HL-60 (cell line): ENCODE measurements around the gene TOX2.

Experiments
- DNase-seq, 2 experiments: peaks; one replicate each; pipeline ENCODE4 v3.0.0-alpha.2; 2010 to 2020; ENCODE audit warnings: low read depth in 1 of 2, low spot score in 1 of 2
- H3K27ac ChIP-seq: fragments of 250-450 bp; sonication (Bioruptor Pico); replicated peaks from 2 replicates; pipeline ENCODE4 v1.5.1; 2020; ENCODE audit warnings: mild to moderate bottlenecking, moderate library complexity
- H3K27me3 ChIP-seq: fragments of 250-450 bp; sonication (Bioruptor Pico); 2 replicates; pipeline ENCODE4 v1.5.1; 2021; ENCODE audit warnings: mild to moderate bottlenecking, moderate library complexity; ENCODE audit not compliant: insufficient read depth, poor library complexity, severe bottlenecking
- H3K4me3 ChIP-seq: replicated peaks from 2 replicates; pipeline ENCODE4 v1.5.1; 2011; ENCODE audit warnings: mild to moderate bottlenecking, control low read depth, low read length; ENCODE audit not compliant: insufficient read depth
- CTCF ChIP-seq: IDR thresholded peaks from one replicate; pipeline ENCODE4 v1.5.1; 2011; ENCODE audit warnings: low read length, control low read depth, inconsistent platforms; ENCODE audit not compliant: insufficient read depth
- GABPA ChIP-seq: IDR thresholded peaks from 2 replicates; pipeline ENCODE4 v1.6.1; 2012; ENCODE audit warnings: low read depth
- POLR2AphosphoS5 ChIP-seq: IDR thresholded peaks from 2 replicates; pipeline ENCODE4 v1.6.1; 2012; ENCODE audit warnings: low read depth
- SPI1 ChIP-seq: IDR thresholded peaks from 2 replicates; pipeline ENCODE4 v1.6.1; 2012; ENCODE audit warnings: low read depth, mild to moderate bottlenecking, borderline replicate concordance
- TF ChIP-seq, protein P1 (sequence below): IDR thresholded peaks from 2 replicates; pipeline ENCODE4 v1.6.1; 2012; ENCODE audit warnings: low read depth; ENCODE audit not compliant: insufficient replicate concordance

The TOX2 gene

DNA sequence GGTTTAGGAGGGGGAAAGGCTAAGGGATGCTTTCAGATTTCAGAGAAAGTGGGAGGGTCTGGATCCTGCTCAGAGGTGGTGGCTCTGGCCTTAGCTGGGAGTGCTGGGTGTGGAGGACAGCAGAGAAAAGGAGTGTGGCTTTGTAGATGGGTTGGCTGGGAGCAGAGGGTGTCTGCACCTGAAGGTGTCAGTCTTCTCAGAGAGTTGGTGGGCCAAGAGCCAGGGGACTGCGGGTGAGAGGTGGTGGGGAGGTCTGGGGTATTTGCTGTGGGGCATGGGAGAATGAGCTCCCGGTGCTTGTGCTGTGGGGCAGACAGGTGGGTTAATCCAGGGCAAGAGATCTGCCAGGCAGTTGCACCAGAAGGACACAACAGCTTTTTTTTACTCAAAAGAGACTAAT, 67.4 kb downstream of the TOX2 start:
- Histone ChIP-seq H3K27me3 (no peaks in the 10 kb centered on the region), H3K27ac (no peak overlapping the region), H3K4me3 (no peak overlapping the region)
- TF ChIP-seq POLR2AphosphoS5 (no peak), SPI1 (no peak), GABPA (no peak), CTCF (no peak)
- TF ChIP-seq, protein P1, sequence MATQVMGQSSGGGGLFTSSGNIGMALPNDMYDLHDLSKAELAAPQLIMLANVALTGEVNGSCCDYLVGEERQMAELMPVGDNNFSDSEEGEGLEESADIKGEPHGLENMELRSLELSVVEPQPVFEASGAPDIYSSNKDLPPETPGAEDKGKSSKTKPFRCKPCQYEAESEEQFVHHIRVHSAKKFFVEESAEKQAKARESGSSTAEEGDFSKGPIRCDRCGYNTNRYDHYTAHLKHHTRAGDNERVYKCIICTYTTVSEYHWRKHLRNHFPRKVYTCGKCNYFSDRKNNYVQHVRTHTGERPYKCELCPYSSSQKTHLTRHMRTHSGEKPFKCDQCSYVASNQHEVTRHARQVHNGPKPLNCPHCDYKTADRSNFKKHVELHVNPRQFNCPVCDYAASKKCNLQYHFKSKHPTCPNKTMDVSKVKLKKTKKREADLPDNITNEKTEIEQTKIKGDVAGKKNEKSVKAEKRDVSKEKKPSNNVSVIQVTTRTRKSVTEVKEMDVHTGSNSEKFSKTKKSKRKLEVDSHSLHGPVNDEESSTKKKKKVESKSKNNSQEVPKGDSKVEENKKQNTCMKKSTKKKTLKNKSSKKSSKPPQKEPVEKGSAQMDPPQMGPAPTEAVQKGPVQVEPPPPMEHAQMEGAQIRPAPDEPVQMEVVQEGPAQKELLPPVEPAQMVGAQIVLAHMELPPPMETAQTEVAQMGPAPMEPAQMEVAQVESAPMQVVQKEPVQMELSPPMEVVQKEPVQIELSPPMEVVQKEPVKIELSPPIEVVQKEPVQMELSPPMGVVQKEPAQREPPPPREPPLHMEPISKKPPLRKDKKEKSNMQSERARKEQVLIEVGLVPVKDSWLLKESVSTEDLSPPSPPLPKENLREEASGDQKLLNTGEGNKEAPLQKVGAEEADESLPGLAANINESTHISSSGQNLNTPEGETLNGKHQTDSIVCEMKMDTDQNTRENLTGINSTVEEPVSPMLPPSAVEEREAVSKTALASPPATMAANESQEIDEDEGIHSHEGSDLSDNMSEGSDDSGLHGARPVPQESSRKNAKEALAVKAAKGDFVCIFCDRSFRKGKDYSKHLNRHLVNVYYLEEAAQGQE: no peak
- DNase-seq: no peak

- Histone ChIP-seq H3K27me3 (no peaks in the 10 kb centered on the region), H3K4me3 (no peak overlapping the region), H3K27ac (no peak overlapping the region)
- TF ChIP-seq GABPA: no peak
- no peak for DNase-seq
Measured at GRCh38 chr20:43982886-43983285, 68.2 kb downstream of the TOX2 start.

DNA sequence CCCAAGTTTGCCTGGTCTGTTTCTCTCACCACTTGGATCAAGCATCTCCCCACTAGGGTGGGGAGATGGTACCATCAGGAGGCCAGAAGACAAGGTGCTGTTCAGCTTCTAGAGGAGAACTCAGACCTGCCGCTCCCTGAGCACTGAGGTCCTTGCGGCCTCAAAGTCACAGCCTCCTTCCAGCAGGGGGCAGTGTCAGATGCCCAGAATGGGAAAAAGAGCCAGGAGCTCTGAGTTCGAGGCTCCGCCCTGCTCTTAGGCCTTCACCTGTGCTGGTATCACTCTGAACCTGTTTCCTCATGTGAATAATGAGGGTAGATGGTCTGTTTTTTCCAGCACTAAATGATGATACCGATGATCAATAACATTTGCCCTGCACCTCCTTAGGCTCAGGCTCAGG, 68.7 kb downstream of the TOX2 start:
- no peak for DNase-seq
- TF ChIP-seq GABPA (no peak), CTCF (no peak), SPI1 (no peak), POLR2AphosphoS5 (no peak)
- TF ChIP-seq, protein P1: no peak
- no peak overlapping the region for H3K27ac ChIP-seq
- no peaks in the 10 kb centered on the region for H3K27me3 ChIP-seq
- no peak overlapping the region for H3K4me3 ChIP-seq

GRCh38 chr20:43983904-43984361, 69.3 kb downstream of the TOX2 start:
- TF ChIP-seq GABPA: no peak
- no peak for TF ChIP-seq POLR2AphosphoS5
- TF ChIP-seq, protein P1: no peak
- no peak for TF ChIP-seq SPI1
- TF ChIP-seq CTCF: no peak
- DNase-seq: no peak
- Histone ChIP-seq H3K4me3 (no peak overlapping the region), H3K27me3 (no peaks in the 10 kb centered on the region), H3K27ac (no peak overlapping the region)
